NCI-H748 (cell line): ENCODE measurements around the gene CUL3.
A peak's percentile ranks its signal among the peaks of the same experiment; 100 is the strongest.

Experiments used
- DNase-seq: peaks from one replicate; lab custom pipeline; 2025; ENCODE audit not compliant: unreplicated experiment; lab: John Stamatoyannopoulos, UW

CUL3 gene

GRCh38 chr2:224485081-224486014 is 99.8 kb downstream of the CUL3 start:
- DNase-seq = peak; percentile 25

- DNase-seq = no peak
Measured at GRCh38 chr2:224479826-224480225, 105.3 kb downstream of the CUL3 start.

- DNase-seq = no peak
Measured at GRCh38 chr2:224472827-224473226, 112.3 kb downstream of the CUL3 start.

- DNase-seq = no peak
Measured at GRCh38 chr2:224472137-224472536, 113.0 kb downstream of the CUL3 start.

- no peak for DNase-seq
Measured at GRCh38 chr2:224469374-224469964, 115.7 kb downstream of the CUL3 start.

- DNase-seq = no peak
Measured at GRCh38 chr2:224466304-224466895, 118.8 kb downstream of the CUL3 start.

- no peak for DNase-seq
Measured at GRCh38 chr2:224461391-224461790, 123.8 kb downstream of the CUL3 start.

- DNase-seq = no peak
Measured at GRCh38 chr2:224457408-224458096, 127.6 kb downstream of the CUL3 start.

- DNase-seq = no peak
Measured at GRCh38 chr2:224453892-224454291, 131.3 kb downstream of the CUL3 start.

- peak; percentile 39 for DNase-seq
Measured at GRCh38 chr2:224449212-224450147, 135.7 kb downstream of the CUL3 start.

- no peak for DNase-seq
Measured at GRCh38 chr2:224448236-224448635, 136.9 kb downstream of the CUL3 start.

- no peak for DNase-seq
Measured at GRCh38 chr2:224444783-224445182, 140.4 kb downstream of the CUL3 start.

- no peak for DNase-seq
Measured at GRCh38 chr2:224444021-224444420, 141.1 kb downstream of the CUL3 start.

GRCh38 chr2:224442071-224442967 is 142.8 kb downstream of the CUL3 start:
- DNase-seq = peak; percentile 60

GRCh38 chr2:224440988-224441387 is 144.2 kb downstream of the CUL3 start:
- DNase-seq = no peak

- DNase-seq = no peak
Measured at GRCh38 chr2:224438726-224439125, 146.4 kb downstream of the CUL3 start.

GRCh38 chr2:224436634-224437033 is 148.5 kb downstream of the CUL3 start:
- no peak for DNase-seq

- DNase-seq = no peak
Measured at GRCh38 chr2:224434618-224435017, 150.5 kb downstream of the CUL3 start.

- no peak for DNase-seq
Measured at GRCh38 chr2:224433442-224433841, 151.7 kb downstream of the CUL3 start.
